HepG2 (cell line): ENCODE measurements around the gene RBBP8NL. TPM values are rescaled to one million over a fixed set of nuclear protein-coding genes. Genes with fewer than 3 reads are reported as not detected.
A peak's percentile ranks its signal among the peaks of the same experiment; 100 is the strongest.

Experiments used
- CBX2 ChIP-seq, 2 experiments: fragments of 200-600 bp in 1 of 2; sonication (generic); formaldehyde crosslinking in 1 of 2; IDR thresholded peaks; 2 replicates each; pipeline versions ENCODE4 v1.7.0 to v1.8.1; 2018 to 2022; ENCODE audit warnings: low read depth in 2 of 2, low read length in 1 of 2, mild to moderate bottlenecking in 1 of 2, missing genetic modification reagents in 1 of 2
- HNRNPL ChIP-seq: fragments of 200-400 bp; formaldehyde crosslinking; IDR thresholded peaks from 2 replicates; pipeline ENCODE4 v1.6.1; 2017; ENCODE audit warnings: mild to moderate bottlenecking, low read depth, low read length
- MED8 ChIP-seq: sonication (generic); formaldehyde crosslinking; IDR thresholded peaks from 2 replicates; pipeline ENCODE4 v1.8.1; 2023; ENCODE audit warnings: mild to moderate bottlenecking, missing genetic modification reagents; ENCODE audit not compliant: insufficient replicate concordance
- NR3C1 ChIP-seq: sonication (generic); formaldehyde crosslinking; IDR thresholded peaks from 2 replicates; pipeline ENCODE4 v1.4.0; 2020; ENCODE audit warnings: missing genetic modification reagents
- RBFOX2 ChIP-seq: fragments of 200-400 bp; formaldehyde crosslinking; IDR thresholded peaks from 2 replicates; pipeline ENCODE4 v1.6.1; 2017; ENCODE audit warnings: low read depth, mild to moderate bottlenecking, low read length
- RBM39 ChIP-seq: fragments of 200-400 bp; formaldehyde crosslinking; IDR thresholded peaks from one replicate; pipeline ENCODE4 v1.6.1; 2018; ENCODE audit warnings: antibody characterized with exemption, mild to moderate bottlenecking, low read depth, low read length; ENCODE audit not compliant: poor library complexity, severe bottlenecking
- ZNF225 ChIP-seq: sonication (generic); formaldehyde crosslinking; IDR thresholded peaks from 2 replicates; pipeline ENCODE4 v1.4.0; 2020; ENCODE audit warnings: mild to moderate bottlenecking, missing genetic modification reagents
- ZNF263 ChIP-seq: sonication (generic); formaldehyde crosslinking; IDR thresholded peaks from 2 replicates; pipeline ENCODE4 v1.4.0; 2020; ENCODE audit warnings: missing genetic modification reagents
- ZNF629 ChIP-seq: sonication (generic); formaldehyde crosslinking; conservative IDR thresholded peaks from 2 replicates; pipeline ENCODE4 v1.5.0; 2020; ENCODE audit warnings: missing genetic modification reagents
- ZNF749 ChIP-seq: sonication (generic); formaldehyde crosslinking; IDR thresholded peaks from 2 replicates; pipeline ENCODE4 v1.8.0; 2022; ENCODE audit warnings: mild to moderate bottlenecking, missing genetic modification reagents, moderate library complexity, borderline replicate concordance
- ZNF768 ChIP-seq: sonication (generic); formaldehyde crosslinking; IDR thresholded peaks from 2 replicates; pipeline ENCODE4 v1.4.0; 2020; ENCODE audit warnings: missing genetic modification reagents
- polyA plus RNA-seq, 8 experiments: library from polyadenylated mRNA; depleted of rRNA in 3 of 8; stranded (reverse) in 7 of 8; unstranded in 1 of 8; fragments of >200 nt; fragmentation: Illumina TruSeq in 4 of 8; extraction: Trizol in 4 of 8; gene quantifications; 2 replicates each; pipeline versions ENCODE4 v1.2.1 to v1.2.3, GENCODE V29; 2011 to 2016; ENCODE audit warnings: low read depth in 4 of 8, missing spikeins in 1 of 8, mixed read lengths in 1 of 8; ENCODE audit not compliant: insufficient read depth in 1 of 8
- total RNA-seq, 5 experiments: library from RNA; depleted of rRNA; stranded (reverse); fragments of >200 nt; fragmentation: Illumina TruSeq; extraction: Trizol; gene quantifications; 2 replicates each; pipeline ENCODE4 v1.2.3, GENCODE V29; 2016; ENCODE audit warnings: low read depth in 1 of 5
- TF ChIP-seq, protein P1 (sequence below): sonication (generic); formaldehyde crosslinking; conservative IDR thresholded peaks from 2 replicates; pipeline ENCODE4 v1.4.0; 2020; ENCODE audit warnings: missing genetic modification reagents
- TF ChIP-seq, protein P2 (sequence below): sonication (generic); formaldehyde crosslinking; IDR thresholded peaks from 2 replicates; pipeline ENCODE4 v1.4.0; 2020; ENCODE audit warnings: missing genetic modification reagents
- TF ChIP-seq, protein P3 (sequence below): sonication (generic); formaldehyde crosslinking; IDR thresholded peaks from 2 replicates; pipeline ENCODE4 v1.9.0; 2022; ENCODE audit warnings: low read depth, missing genetic modification reagents
- TF ChIP-seq, protein P4 (sequence below): sonication (generic); formaldehyde crosslinking; IDR thresholded peaks from 2 replicates; pipeline ENCODE4 v1.4.0; 2020; ENCODE audit warnings: missing genetic modification reagents

The RBBP8NL gene
- total and polyA plus RNA-seq, 2 of the 13 experiments (the other 11 are each of a cell fraction or from before 2014, with no cell fraction given), result 0.69 to 0.86 TPM

DNA sequence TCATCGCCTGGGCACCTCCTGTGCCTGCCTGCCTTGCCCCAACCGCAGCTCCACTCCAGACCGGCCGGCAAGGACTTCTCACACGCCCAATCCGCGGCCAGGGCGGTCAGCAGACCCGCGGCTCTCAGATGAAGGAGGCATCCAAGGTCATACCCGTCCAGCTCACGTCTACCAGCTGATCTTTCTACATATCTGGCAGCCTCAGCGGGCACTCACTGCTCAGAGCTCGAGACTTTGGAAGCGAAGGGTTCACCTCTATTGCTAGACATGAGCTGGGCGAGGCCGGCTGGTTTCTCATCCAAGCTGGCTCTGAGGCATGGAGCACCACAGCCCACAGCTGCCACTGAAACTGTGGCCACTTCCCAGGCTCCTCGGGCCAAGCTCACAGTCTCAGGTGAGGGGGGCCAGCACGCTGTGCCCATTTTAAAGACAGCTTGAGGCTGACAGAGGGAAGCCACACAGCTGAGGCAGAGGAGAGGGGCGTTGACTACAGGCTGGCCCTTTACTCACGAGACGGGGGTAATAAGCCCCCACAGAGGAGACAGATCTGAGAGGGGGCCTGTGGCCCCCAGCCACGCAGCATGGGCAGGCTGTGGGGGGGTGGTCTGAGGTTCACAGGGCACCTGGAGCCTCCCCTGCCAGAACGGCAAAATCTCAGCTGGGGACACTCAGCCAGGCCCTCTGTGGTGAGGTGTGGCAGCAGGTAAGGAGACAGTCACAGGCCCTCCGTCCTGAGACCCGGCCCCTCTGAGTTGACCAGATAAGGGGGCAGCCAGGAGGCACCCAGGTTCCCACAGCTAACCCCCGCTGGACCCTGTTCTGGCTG, 62.2 kb downstream of the RBBP8NL start (continued):
- TF ChIP-seq MED8, result no peak
- TF ChIP-seq, protein P1, sequence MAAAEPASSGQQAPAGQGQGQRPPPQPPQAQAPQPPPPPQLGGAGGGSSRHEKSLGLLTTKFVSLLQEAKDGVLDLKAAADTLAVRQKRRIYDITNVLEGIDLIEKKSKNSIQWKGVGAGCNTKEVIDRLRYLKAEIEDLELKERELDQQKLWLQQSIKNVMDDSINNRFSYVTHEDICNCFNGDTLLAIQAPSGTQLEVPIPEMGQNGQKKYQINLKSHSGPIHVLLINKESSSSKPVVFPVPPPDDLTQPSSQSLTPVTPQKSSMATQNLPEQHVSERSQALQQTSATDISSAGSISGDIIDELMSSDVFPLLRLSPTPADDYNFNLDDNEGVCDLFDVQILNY (CRISPR knock-in tag), result no peak
- TF ChIP-seq, protein P2, sequence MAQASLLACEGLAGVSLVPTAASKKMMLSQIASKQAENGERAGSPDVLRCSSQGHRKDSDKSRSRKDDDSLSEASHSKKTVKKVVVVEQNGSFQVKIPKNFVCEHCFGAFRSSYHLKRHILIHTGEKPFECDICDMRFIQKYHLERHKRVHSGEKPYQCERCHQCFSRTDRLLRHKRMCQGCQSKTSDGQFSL, result peak; percentile 85
- peak; percentile 13 for TF ChIP-seq RBM39
- TF ChIP-seq NR3C1 (CRISPR knock-in tag), result peak; percentile 65; the same call in 1 of the 2 replicates
- peak; percentile 54; the same call in 1 of the 2 replicates for TF ChIP-seq ZNF225 (CRISPR knock-in tag)
- TF ChIP-seq ZNF263, result peak; percentile 46; the same call in 1 of the 2 replicates
- peak; percentile 75; the same call in 1 of the 2 replicates for TF ChIP-seq HNRNPL
- peak; percentile 49 for TF ChIP-seq RBFOX2
- TF ChIP-seq, protein P3, sequence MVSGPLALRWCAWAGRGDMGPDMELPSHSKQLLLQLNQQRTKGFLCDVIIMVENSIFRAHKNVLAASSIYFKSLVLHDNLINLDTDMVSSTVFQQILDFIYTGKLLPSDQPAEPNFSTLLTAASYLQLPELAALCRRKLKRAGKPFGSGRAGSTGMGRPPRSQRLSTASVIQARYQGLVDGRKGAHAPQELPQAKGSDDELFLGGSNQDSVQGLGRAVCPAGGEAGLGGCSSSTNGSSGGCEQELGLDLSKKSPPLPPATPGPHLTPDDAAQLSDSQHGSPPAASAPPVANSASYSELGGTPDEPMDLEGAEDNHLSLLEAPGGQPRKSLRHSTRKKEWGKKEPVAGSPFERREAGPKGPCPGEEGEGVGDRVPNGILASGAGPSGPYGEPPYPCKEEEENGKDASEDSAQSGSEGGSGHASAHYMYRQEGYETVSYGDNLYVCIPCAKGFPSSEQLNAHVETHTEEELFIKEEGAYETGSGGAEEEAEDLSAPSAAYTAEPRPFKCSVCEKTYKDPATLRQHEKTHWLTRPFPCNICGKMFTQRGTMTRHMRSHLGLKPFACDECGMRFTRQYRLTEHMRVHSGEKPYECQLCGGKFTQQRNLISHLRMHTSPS (CRISPR knock-in tag), result 0 out of 2 replicates have a peak, but pooled peaks have one; percentile 8
- TF ChIP-seq ZNF768 (CRISPR knock-in tag), result 0 out of 2 replicates have a peak, but pooled peaks have one; percentile 5
- peak; percentile 85 for TF ChIP-seq ZNF629 (CRISPR knock-in tag)
- TF ChIP-seq CBX2 (IDR thresholded peaks at IDR 0.05; ENCODE audit: low read depth, low read length), result no peak
- no peak for TF ChIP-seq CBX2 (CRISPR knock-in tag; IDR thresholded peaks at IDR 0.05; ENCODE audit: low read depth)
- TF ChIP-seq, protein P4, sequence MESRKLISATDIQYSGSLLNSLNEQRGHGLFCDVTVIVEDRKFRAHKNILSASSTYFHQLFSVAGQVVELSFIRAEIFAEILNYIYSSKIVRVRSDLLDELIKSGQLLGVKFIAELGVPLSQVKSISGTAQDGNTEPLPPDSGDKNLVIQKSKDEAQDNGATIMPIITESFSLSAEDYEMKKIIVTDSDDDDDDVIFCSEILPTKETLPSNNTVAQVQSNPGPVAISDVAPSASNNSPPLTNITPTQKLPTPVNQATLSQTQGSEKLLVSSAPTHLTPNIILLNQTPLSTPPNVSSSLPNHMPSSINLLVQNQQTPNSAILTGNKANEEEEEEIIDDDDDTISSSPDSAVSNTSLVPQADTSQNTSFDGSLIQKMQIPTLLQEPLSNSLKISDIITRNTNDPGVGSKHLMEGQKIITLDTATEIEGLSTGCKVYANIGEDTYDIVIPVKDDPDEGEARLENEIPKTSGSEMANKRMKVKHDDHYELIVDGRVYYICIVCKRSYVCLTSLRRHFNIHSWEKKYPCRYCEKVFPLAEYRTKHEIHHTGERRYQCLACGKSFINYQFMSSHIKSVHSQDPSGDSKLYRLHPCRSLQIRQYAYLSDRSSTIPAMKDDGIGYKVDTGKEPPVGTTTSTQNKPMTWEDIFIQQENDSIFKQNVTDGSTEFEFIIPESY (CRISPR knock-in tag), result peak; percentile 95
- TF ChIP-seq ZNF749, result 0 out of 2 replicates have a peak, but pooled peaks have one; percentile 16
